ENCODE data around the gene MITF.

Gene MITF

GRCh38 chr3:69831737-69832136 lies 92.5 kb downstream of the MITF start:
- TF ChIP-seq CTCF (IDR thresholded peaks at IDR 0.05; ENCODE audit: control insufficient read depth, insufficient read depth, low read depth, low read length, missing control alignments), result no peak
- H3K4me3 ChIP-seq (ENCODE audit: control insufficient read depth, low read depth, low read length), result no peak overlapping the region
- no peak for DNase-seq (ENCODE audit: low read depth)

GRCh38 chr3:69833591-69833990 lies 94.3 kb downstream of the MITF start:
- DNase-seq (ENCODE audit: low read depth), result no peak
- TF ChIP-seq CTCF (IDR thresholded peaks at IDR 0.05; ENCODE audit: control insufficient read depth, insufficient read depth, low read depth, low read length, missing control alignments), result no peak
- no peak overlapping the region for H3K4me3 ChIP-seq (ENCODE audit: control insufficient read depth, low read depth, low read length)

GRCh38 chr3:69838217-69838616 lies 99.0 kb downstream of the MITF start:
- H3K4me3 ChIP-seq (ENCODE audit: control insufficient read depth, low read depth, low read length), result no peak overlapping the region
- DNase-seq (ENCODE audit: low read depth), result peak; percentile 85
- no peak for TF ChIP-seq CTCF (IDR thresholded peaks at IDR 0.05; ENCODE audit: control insufficient read depth, insufficient read depth, low read depth, low read length, missing control alignments)

GRCh38 chr3:69838696-69839515 lies 99.6 kb downstream of the MITF start:
- no peak for DNase-seq (ENCODE audit: low read depth)
- no peak for TF ChIP-seq CTCF (IDR thresholded peaks at IDR 0.05; ENCODE audit: control insufficient read depth, insufficient read depth, low read depth, low read length, missing control alignments)
- H3K4me3 ChIP-seq (ENCODE audit: control insufficient read depth, low read depth, low read length), result no peak overlapping the region

- TF ChIP-seq CTCF (IDR thresholded peaks at IDR 0.05; ENCODE audit: control insufficient read depth, insufficient read depth, low read depth, low read length, missing control alignments), result no peak
- no peak overlapping the region for H3K4me3 ChIP-seq (ENCODE audit: control insufficient read depth, low read depth, low read length)
- DNase-seq (ENCODE audit: low read depth), result no peak
Observed at GRCh38 chr3:69842351-69842750, 103.1 kb downstream of the MITF start.

- H3K4me3 ChIP-seq (ENCODE audit: control insufficient read depth, low read depth, low read length), result no peak overlapping the region
- no peak for DNase-seq (ENCODE audit: low read depth)
- no peak for TF ChIP-seq CTCF (IDR thresholded peaks at IDR 0.05; ENCODE audit: control insufficient read depth, insufficient read depth, low read depth, low read length, missing control alignments)
Observed at GRCh38 chr3:69842789-69843188, 103.5 kb downstream of the MITF start.
